Right forelimb (tissue), 1 donor: ENCODE data around the gene KCNK7.

Experiments used
- DNase-seq: peaks from one replicate; pipeline ENCODE4 v3.0.0-alpha.2; 2018

The KCNK7 gene

GRCh38 chr11:65625628-65626342 is 30.2 kb upstream of the KCNK7 start:
- no peak for DNase-seq

GRCh38 chr11:65624931-65625627 is 29.5 kb upstream of the KCNK7 start:
- no peak for DNase-seq

GRCh38 chr11:65623852-65624616 is 28.4 kb upstream of the KCNK7 start:
- no peak for DNase-seq

- no peak for DNase-seq
Observed at GRCh38 chr11:65623177-65623576, 27.6 kb upstream of the KCNK7 start.

- DNase-seq, result no peak
Observed at GRCh38 chr11:65622011-65622410, 26.4 kb upstream of the KCNK7 start.

GRCh38 chr11:65621460-65621859 is 25.9 kb upstream of the KCNK7 start:
- DNase-seq, result no peak

- DNase-seq, result no peak
Observed at GRCh38 chr11:65620666-65621065, 25.1 kb upstream of the KCNK7 start.

- DNase-seq, result no peak
Observed at GRCh38 chr11:65619281-65619928, 23.8 kb upstream of the KCNK7 start.

- no peak for DNase-seq
Observed at GRCh38 chr11:65618763-65619162, 23.2 kb upstream of the KCNK7 start.

GRCh38 chr11:65617990-65618751 is 22.6 kb upstream of the KCNK7 start:
- DNase-seq, result no peak

GRCh38 chr11:65617136-65617850 is 21.7 kb upstream of the KCNK7 start:
- no peak for DNase-seq

- DNase-seq, result no peak
Observed at GRCh38 chr11:65616575-65617001, 21.0 kb upstream of the KCNK7 start.

- no peak for DNase-seq
Observed at GRCh38 chr11:65615950-65616574, 20.5 kb upstream of the KCNK7 start.

- peak; percentile 100 for DNase-seq
Observed at GRCh38 chr11:65615229-65615949, 19.8 kb upstream of the KCNK7 start, which contains the start of gene PCNX3. TSS of gene PCNX3 (plus strand) at chr11:65615776. CDS start at chr11:65616312, 536 bp downstream.

GRCh38 chr11:65613091-65613928 is 17.7 kb upstream of the KCNK7 start:
- DNase-seq, result peak; percentile 55

GRCh38 chr11:65612691-65613090 is 17.1 kb upstream of the KCNK7 start:
- DNase-seq, result no peak

- DNase-seq, result no peak
Observed at GRCh38 chr11:65611758-65612603, 16.4 kb upstream of the KCNK7 start.

- DNase-seq, result no peak
Observed at GRCh38 chr11:65611028-65611757, 15.6 kb upstream of the KCNK7 start.
